ENCODE data around the gene TMEM198.

Gene TMEM198

DNA sequence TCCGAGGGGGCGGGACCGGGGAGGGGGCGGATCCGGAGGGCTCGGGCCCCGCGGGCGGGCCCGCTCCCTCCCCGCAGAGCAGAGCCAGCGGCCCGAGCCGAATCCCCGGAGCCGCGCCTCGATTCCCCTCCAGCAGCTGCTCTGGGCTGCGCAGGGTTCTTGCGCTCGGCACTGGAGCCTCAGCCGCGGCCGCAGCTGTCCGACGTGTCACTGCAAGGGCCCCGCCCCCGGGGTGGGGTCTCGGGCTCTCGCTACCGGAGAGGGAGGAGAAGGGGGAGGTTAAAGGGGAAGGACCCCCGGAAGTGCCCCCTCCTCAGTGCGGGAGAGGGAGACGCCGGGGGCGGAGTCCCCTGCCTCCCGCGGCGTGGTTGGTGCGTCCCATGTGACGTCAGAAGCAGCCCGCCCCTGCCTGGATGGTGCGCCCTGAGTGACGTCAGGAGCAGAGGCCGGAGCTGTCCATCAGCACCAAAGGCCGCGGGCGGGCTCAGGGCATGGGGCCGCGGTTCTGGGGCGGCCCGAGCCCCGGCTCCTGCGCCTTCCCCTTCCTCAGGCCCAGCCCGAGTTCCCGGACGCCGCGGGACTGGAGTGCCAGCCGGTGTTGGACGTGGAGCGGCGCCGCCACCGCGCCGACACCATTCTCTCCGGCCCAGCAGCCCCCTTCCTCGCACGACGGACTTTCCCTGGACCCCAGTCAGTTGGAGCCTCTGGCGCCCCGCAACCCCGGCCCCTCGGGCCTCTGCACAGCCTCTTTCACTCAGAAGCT is at the start of gene TMEM198, which contains the start of gene CHPF:
TMEM198 (plus strand) TSS at position 433 of the 763 bp plus-strand sequence. CDS start 700 bp downstream, outside the sequence.
CHPF (minus strand) TSS at position 214 of the 763 bp plus-strand sequence. CDS start 271 bp downstream, outside the sequence.
- peak; percentile 82 for ATAC-seq
- TF ChIP-seq OSR1 (CRISPR knock-in tag; IDR thresholded peaks at IDR 0.05) (no peak), ZFP3 (CRISPR knock-in tag; IDR thresholded peaks at IDR 0.05) (peak; percentile 73; the same call in 1 of the 2 replicates), PATZ1 (CRISPR knock-in tag; IDR thresholded peaks at IDR 0.05; ENCODE audit: borderline replicate concordance) (peak; percentile 89)

DNA sequence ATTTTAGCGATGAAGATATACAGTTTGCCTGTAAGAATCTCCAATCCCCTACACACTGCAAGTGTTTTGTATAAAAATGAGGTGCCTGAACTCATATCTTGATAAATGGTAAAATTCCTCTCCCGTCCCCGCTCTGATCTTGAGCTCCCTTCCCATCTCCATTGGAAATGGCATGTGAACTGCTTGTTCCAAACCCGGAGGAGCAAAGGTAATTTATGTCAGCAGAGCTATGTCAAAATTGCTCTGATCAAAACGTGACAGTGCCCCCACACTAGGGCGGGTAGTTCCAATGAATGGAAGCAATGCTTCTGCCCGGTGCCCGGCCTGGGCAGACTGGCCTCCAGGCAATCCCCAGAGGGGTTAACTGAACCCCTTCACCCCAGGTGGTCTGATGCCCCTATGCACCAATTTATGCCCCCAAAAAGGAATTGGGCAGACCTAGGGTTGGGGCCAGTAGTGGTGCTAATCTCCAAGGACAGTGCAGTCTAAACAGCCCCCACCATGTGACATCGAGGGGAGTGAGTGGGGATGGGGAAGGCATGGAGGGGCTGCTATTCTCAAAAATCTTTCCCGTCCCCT is 48.8 kb upstream of the TMEM198 start:
- TF ChIP-seq TSHZ2 (CRISPR knock-in tag; IDR thresholded peaks at IDR 0.05) (no peak), ZC3H10 (CRISPR knock-in tag; IDR thresholded peaks at IDR 0.05) (no peak), CSRNP3 (CRISPR knock-in tag; IDR thresholded peaks at IDR 0.05) (no peak), ZFP3 (CRISPR knock-in tag; IDR thresholded peaks at IDR 0.05) (no peak), ZNF70 (CRISPR knock-in tag; IDR thresholded peaks at IDR 0.05) (no peak), CSDC2 (CRISPR knock-in tag; IDR thresholded peaks at IDR 0.05) (no peak)

DNA sequence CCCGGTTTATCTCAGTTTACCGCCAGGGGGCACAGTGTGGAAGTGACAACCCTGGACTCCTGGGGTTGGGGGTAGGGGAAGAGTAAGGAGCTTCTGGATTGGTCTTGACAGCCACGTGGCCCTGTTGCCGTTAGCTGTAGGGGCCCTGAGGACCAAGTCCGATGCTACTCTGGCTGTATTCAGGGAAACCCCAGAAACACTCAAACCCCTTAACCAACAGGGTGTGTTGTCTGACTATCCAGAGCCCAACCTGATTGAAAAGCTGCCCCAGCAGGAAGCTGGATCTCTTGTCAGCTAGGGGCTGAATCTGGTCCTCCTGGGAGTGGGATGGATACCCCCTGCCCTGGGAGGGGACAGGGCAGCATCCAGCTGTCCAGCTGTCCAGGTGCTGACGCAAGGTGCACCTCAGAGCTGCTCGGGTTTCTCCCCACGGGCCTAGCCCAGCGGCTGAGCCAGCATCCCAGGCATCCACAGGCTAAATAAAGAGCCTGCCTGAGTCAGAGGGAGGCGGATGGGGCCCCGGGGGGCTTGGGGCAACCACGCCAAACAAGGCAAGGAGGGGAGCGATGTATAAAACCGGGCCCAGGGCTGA is 48.2 kb upstream of the TMEM198 start:
- ATAC-seq, result peak; percentile 2; the same call in 2 of the 3 replicates
- TF ChIP-seq ZC3H10 (CRISPR knock-in tag; IDR thresholded peaks at IDR 0.05) (no peak), RARB (CRISPR knock-in tag; IDR thresholded peaks at IDR 0.05) (no peak), ZNF70 (CRISPR knock-in tag; IDR thresholded peaks at IDR 0.05) (no peak), ZNF8 (CRISPR knock-in tag; IDR thresholded peaks at IDR 0.05) (no peak), ZFP3 (CRISPR knock-in tag; IDR thresholded peaks at IDR 0.05) (no peak), PATZ1 (CRISPR knock-in tag; IDR thresholded peaks at IDR 0.05; ENCODE audit: borderline replicate concordance) (no peak), TOX (CRISPR knock-in tag; IDR thresholded peaks at IDR 0.05; ENCODE audit: borderline replicate concordance) (no peak), CSRNP3 (CRISPR knock-in tag; IDR thresholded peaks at IDR 0.05) (no peak), PPARA (CRISPR knock-in tag; IDR thresholded peaks at IDR 0.05; ENCODE audit: borderline replicate concordance) (no peak), ZNF565 (CRISPR knock-in tag; conservative IDR thresholded peaks at IDR 0.05; ENCODE audit: low read depth) (no peak)
- TF ChIP-seq, protein P1, sequence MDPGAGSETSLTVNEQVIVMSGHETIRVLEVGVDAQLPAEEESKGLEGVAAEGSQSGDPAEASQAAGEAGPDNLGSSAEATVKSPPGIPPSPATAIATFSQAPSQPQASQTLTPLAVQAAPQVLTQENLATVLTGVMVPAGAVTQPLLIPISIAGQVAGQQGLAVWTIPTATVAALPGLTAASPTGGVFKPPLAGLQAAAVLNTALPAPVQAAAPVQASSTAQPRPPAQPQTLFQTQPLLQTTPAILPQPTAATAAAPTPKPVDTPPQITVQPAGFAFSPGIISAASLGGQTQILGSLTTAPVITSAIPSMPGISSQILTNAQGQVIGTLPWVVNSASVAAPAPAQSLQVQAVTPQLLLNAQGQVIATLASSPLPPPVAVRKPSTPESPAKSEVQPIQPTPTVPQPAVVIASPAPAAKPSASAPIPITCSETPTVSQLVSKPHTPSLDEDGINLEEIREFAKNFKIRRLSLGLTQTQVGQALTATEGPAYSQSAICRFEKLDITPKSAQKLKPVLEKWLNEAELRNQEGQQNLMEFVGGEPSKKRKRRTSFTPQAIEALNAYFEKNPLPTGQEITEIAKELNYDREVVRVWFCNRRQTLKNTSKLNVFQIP (CRISPR knock-in tag; IDR thresholded peaks at IDR 0.05; ENCODE audit: borderline replicate concordance, low read depth), result no peak

More for the DNA sequence above, 48.8 kb upstream of the TMEM198 start:
- no peak for ATAC-seq
